Measurements from ENCODE around the gene DNAJA1.

GRCh38 chr9:33019797-33020196 lies 5.3 kb upstream of the DNAJA1 start:
- TF ChIP-seq CTCF (IDR thresholded peaks at IDR 0.05) (no peak), POLR2A (IDR thresholded peaks at IDR 0.05) (no peak)
